ENCODE measurements around the gene INTS14.
"Not testable (repeated sequence)": the region's sequence is repeated elsewhere in the genome, so short reads cannot be mapped to it uniquely, and the experiment has no call there.

The INTS14 gene

DNA sequence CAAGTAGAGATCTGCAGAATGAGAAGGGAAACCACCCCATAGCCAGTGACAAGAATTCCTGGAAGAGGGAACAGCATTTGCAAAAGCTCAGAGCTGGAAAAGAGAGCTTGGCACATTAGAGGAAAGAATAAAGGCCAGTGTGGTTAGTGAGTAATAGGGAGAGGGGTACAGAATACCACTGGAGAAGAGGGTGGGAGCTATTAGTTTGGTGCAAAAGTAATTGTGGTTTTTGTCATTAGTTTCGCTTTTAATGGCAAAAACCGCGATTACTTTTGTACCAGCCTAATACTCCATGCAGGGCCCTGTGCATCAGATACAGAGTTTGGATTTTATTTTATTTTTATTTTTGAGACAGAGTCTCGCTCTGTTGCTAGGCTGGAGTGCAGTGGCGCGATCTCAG lies 20.6 kb upstream of the INTS14 start:
- DNase-seq (ENCODE audit: low read depth in 2 of 2): no peak

DNA sequence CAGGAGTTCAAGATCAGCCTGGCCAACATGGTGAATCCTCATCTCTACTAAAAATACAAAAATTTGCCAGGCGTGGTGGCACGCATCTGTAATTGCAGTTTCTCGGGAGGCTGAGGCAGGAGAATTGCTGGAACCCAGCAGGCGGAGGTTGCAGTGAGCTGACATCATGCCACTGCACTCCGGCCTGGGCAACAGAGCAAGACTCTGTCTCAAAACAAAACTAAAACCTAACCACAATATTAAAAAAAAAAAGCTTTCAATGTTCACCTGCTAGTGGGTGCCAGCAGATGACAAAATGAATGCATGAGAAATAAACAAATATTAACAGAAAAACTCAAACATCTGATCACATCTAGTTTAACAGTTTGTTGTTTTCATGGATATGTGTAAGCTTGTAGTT lies 19.8 kb upstream of the INTS14 start:
- DNase-seq (ENCODE audit: low read depth in 2 of 2): no peak

DNA sequence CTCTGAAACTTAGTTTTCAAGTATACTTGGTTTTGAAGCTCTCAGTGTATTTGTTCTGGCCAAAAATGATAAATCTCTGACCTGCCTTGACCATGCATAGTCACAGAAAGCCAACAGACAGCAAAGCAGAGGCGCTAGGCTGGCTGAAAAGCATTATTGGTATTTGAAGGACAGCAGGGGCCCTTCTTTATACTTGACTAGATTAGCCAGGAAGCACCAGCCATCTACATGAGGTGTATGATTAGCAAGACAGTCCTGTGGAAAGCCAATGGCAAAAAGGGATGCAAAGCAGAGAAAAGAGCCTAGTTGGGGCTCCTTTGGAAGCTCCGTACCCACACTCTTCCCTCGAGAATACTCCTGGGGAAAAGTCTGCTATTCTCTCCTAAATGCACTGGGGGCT lies 18.6 kb upstream of the INTS14 start:
- DNase-seq (ENCODE audit: low read depth in 2 of 2): no peak

DNA sequence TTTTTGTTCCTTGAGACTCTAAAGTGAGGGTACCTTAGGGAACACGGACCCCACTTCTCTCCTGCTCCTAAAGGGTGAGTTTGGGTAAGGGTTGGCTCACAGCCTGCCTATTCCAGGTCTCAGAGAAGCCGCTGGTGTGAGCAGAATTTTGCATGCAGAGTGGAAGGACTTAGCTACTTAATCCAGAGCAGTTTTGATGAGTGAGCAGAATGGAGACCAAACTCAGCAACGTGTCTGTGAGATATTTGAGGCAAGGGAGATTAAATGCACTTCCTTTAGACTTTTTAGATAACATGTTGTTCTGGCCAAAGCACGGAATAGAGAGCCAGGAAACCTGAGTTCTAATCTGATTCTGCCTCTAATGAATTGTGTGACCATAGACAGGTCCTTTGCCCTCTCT lies 15.9 kb upstream of the INTS14 start:
- no peak for DNase-seq (ENCODE audit: low read depth in 2 of 2)

DNA sequence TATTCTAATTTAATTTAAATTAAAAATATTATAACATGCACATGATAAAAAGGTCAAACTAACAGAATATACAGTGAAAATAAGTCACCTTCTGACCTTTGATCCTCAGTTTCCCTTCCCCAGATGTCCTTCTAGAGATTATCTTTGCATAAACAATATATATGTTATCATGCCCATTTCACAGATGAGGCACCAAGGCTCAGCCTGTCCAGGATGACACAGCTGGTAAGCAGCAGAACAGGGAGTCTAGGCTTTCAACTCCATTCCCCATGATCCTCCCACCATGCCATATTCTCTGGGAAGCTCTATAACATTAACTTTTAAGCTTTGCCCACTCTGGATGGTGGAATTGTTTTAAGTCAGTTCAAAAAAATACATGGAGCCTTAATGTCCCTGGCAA lies 12.2 kb upstream of the INTS14 start:
- no peak for DNase-seq (ENCODE audit: low read depth in 2 of 2)

DNA sequence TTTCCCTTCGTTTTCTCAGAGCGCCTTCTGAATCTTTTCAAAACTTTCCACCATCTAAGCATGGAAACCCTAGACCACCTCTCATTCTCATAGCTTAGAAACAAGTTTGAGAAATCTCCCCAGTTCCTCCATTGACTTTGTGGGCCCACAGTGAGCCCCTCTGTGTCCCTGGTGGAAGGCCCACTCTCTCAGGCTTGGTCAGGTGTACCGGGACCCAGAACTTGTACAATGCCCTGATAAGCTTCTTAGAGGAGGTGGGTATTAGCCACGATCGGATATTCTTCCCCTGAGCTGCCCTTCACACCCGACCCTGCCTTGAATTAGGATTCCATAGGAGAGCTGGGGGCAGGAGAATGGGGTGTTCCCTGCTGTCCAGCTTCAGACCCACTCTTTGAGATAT lies 10.7 kb upstream of the INTS14 start, which contains the start of gene SLC24A1:
Gene SLC24A1, plus strand, starts transcription at position 301 of the 400 bp plus-strand sequence. CDS start 2,143 bp downstream, outside the sequence.
- DNase-seq (ENCODE audit: low read depth in 2 of 2): no peak

DNA sequence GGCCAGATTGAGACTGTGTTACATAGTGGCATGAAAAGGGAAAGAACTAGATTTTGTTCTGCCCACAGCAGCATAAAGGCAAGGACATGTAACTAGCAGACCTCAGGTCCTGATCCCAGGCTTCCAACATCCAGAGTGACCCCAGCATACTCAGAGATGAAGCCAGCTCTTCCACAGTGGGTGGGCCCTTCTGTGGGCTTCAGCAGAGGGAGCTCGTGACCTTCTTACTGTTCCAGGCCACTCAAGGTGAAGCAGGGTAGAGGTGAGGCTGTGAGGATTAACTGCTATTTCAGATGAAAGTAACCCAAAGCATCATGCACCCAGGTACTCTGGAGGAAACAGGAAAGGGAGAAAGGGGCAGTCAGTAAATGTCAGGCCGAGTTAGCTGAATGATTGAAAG lies 9.9 kb upstream of the INTS14 start:
- DNase-seq (ENCODE audit: low read depth in 2 of 2): no peak

DNA sequence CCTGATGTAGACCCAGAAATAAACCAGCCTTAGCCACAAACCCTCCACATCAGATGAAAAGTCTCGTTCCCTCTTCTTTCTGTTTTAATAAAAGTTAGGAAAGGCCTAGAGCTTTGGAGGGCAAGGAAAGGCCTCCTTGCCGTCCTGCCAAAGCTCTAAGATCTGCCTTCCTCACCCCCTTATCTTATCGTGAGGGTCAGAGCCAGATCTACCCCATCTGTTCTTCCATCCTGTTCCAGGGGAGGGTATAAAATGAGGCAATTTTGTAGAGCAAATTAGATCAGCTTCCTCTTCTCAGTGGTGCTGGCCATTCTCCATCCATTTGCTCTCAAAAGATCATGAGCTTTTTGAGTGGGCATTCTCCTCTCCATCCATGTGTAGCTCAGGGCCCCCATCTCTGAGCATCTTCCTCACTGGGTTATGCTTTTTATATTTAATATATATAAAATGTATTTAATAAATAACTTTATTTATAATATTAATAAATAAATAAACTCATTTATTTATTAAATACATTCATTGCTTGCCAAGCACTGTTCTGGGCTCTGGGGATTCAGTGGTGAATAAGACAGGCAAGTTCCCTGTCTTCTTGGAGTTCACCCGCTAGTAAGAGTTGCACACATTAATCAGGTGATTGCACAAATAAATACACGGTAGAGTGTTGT lies 8.8 kb upstream of the INTS14 start:
- DNase-seq (ENCODE audit: low read depth in 2 of 2): no peak

DNA sequence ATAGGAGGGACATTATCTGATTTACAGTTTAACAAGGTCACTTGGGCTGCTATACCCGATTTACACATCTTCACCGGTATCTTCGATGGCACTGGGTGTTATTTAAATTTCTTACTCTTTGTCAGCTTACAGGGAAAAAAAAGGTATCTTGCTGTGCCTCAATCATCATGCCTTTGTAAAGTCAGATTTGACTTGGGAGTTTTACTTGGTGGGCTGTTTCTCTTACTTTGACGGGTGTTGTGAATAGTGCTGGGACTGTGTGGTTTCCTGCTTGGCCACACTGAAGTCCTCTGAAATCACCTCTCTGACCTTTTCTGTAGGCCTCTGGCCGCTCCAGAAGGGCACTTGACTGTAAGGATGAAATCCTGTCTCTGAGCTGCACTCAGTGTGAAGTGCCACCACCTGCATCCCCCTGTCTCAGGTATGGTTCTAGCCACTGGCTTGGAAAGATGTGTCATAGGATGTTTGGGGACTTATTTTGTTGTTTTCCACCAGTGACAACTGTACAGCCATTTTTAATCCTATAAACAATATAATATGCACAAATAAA lies 7.7 kb upstream of the INTS14 start:
- no peak for DNase-seq (ENCODE audit: low read depth in 2 of 2)

DNA sequence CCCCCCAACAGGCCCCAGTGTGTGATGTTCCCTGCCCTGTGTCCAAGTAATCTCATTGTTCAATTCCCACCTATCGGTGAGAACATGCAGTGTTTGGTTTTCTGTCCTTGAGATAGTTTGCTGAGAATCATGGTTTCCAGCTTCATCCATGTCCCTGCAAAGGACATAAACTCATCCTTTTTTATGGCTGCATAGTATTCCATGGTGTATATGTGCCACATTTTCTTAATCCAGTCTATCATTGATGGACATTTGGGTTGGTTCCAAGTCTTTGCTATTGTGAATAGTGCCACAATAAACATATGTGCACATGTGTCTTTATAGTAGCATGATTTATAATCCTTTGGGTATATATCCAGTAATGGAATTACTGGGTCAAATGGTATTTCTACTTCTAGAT lies 5.0 kb upstream of the INTS14 start:
- not testable (repeated sequence) for DNase-seq (ENCODE audit: low read depth in 2 of 2)

DNA sequence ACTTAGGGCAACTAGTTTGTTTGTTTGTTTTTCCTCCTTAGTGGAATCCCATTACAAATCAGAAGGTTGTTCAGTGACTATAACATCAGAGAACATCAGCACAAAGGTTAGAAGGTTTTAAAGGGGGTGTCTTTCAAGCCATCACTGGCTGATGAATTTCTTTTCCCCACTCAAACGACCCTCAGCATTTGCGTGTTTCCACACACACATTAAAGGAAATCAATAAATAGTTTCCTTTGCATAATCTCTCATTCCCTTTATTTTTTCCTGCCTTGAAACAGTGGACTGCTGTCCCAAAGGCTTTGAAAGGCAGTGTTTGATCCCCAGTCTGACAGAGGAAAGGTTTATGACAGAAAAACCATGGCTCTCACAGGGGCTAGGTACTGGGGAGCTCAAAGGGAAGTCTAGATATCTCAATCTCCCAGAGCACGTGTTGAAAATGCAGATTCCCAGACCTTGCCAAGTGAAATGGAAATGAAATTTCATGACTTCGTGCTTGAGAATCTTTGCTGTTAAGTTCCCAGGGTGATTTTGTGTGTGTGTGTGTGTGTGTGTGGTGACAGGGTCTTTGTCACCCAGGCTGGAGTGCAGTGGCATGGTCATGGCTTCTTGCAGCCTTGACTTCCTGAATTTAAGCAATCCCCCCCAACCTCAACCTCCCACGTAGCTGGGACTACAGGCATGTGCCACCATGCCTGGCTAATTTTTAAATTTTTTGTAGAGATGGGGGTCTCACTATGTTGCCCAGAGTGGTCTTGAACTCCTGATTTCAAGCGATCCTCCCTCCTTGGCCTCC lies 2.2 kb upstream of the INTS14 start:
- DNase-seq (ENCODE audit: low read depth in 2 of 2): no peak

DNA sequence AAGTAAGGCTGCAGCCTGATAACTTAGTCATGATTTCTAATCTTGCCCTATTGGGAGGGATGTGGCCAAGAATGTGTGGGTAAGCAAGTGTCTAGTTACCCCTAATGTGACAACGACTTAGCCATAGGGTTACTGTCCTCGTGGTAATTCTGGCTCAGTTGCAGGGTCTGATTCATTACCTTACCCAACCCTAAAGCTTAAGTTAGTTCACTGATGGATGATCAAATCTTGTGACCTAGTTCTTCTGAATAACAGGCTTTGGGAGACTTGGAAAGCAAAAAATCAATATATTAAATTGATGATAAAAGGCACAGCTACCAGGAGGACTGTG lies 1.6 kb upstream of the INTS14 start:
- no peak for DNase-seq (ENCODE audit: low read depth in 2 of 2)

DNA sequence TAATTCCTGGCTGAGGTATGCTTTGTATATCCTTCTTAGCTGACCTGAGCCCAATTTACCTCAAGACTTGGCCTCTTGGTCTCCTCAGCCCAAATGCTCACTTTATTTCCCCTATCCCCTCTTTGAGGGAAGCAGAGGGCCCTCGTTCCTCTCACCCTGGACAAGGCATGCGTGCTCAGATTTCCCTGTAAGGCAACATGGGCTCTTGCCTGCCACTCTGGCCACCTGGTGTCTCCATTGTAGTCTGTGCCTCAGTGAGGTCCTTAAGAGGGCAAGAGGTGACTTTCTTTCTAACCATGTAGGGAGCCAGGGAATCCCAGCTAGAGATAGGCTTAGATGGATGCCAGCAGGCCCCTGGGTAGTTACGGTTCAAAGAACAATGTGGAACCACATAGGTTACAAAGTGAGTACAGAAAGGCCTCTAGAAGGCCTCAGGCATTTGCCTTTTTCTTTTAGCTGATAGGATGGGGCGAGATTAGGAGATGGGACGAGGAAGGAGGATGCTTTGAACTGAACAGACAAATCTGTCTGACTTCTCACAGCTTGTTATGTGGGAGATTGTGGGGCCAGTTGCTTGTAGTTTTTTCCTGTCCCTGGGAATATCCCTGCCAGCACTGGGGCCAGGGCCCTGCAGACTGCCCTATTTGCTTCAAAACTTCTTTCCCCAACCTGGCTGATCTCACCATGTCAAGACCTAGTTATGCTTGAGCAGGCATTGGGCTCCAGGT lies 1.1 kb upstream of the INTS14 start:
- no peak for DNase-seq (ENCODE audit: low read depth in 2 of 2)

DNA sequence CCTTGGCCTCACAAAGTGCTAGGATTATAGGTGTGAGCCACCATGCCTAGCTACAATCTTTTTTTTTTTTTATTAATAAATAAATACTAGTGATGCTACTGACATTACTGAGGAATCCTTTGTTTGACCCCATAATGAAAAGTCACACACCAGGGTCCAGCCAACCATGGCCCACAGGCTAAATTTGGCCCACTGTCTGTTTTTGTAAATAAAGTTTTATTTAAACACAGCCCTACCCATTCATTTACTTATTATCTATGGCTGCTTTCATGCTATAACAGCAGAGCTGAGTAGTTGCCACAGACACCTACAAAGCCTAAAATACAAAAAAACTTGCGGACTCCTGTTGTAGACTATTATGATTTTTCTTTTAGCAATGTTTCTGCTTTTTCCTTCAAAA lies 7.4 kb downstream of the INTS14 start:
- DNase-seq (ENCODE audit: low read depth in 2 of 2): no peak

DNA sequence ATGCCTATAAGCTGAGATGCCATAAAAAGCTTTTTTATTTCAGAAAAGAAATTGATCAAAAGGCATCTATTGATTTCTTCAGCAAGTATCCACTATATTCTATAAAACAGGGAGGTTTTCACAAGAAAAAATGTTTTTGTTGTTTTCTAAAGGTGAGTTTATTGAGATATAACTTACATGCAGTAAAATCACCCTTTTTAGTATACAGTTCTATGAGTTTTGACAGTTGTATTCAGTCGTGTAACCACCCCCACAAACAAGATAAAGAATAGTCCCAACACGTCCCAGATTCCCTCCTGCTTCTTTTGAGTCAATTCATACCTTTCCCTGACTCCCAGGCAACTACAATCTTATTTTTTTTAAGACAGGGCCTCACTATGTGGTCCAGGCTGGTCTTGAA lies 7.8 kb downstream of the INTS14 start:
- no peak for DNase-seq (ENCODE audit: low read depth in 2 of 2)

DNA sequence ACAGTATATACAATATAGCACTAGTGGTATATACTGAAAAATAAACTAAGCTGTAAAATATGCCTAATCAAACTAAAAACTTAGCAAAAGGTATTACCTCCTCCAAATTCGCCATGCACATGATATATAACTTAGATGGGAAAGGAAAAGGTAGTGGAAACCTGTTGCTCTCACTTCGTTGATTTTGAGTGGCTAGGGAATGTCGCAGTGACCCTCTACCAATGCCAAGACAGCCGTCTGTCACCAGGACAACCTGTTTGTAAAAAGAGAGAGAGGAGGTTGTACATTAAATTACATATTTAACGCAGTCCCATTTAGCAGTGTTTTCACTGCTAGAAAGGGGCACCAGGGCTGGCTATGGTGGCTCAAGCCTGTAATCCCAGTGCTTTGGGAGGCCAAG lies 11.3 kb downstream of the INTS14 start:
- no peak for DNase-seq (ENCODE audit: low read depth in 2 of 2)

DNA sequence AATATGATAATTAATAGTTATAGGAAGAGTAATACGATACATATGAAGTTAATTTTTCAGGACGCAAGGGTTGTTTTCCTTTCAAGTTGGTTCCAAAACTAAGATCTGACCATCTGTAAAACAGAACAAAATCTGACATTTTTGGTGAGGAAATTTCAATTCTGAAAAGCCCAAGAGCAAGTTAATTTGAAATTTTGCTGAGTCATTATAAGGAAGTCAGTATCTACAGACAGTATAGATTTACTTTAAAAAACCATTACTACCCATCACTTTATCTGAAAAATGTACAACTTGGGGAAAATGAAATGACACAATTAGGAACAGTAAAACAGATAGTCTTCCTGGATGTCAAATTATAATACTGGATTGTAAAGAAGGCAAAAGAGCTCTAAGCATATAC lies 12.5 kb downstream of the INTS14 start:
- no peak for DNase-seq (ENCODE audit: low read depth in 2 of 2)

DNA sequence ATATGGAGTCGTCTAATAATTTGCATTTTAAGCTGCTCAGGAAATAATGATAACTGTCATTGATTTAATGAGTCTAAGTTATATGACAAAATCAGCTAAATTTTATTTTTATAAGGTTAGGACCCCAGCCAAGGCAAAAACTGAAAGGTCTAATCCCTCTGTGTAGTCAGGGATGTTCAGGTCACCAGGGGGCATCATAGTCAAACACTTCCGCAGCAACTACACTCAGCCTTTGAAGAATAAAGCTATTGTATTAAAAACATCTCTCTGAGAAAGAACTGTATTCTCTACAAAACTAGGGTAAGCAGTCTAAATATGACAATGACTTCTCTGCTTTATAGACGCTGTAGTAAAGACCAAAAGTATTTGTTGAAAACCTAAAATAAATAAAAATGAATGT lies 15.0 kb downstream of the INTS14 start:
- DNase-seq (ENCODE audit: low read depth in 2 of 2): no peak

DNA sequence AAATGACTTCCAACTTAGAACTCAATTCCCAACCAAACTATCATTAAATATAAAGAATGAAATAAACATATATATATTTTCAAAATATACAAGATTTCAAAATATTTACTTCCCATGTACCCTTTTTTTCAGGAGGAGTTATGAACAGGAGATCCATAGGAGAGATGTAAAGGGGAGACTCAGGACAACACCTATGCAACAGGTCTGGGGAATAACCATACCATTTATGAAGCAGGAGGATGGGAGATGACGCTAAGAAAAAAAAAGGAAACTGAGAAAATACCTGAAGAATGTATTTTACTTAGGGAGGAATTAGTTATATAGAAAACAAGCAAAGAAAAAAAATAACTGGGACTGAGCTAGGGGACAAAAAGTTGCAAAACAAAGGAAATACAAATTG lies 23.8 kb downstream of the INTS14 start:
- DNase-seq (ENCODE audit: low read depth in 2 of 2): no peak

DNA sequence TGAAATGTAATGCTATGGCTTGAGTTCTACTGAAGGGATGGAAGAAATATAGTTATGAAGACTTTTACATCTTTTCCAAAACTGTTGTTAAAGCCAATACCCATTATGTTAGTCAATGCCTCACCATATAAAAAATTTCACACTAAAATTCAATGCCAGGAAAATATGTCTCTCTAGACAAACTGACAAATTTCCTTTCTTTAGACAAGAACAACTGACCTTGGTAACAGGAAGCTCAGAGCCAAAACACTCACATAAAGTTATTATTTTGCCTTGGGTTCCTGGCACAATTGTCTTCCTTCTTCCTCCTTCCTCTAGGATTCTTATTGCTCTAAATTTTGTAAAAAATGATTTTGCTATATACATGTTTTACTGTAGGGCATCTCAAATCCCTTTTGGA lies 26.7 kb downstream of the INTS14 start:
- DNase-seq (ENCODE audit: low read depth in 2 of 2): no peak

DNA sequence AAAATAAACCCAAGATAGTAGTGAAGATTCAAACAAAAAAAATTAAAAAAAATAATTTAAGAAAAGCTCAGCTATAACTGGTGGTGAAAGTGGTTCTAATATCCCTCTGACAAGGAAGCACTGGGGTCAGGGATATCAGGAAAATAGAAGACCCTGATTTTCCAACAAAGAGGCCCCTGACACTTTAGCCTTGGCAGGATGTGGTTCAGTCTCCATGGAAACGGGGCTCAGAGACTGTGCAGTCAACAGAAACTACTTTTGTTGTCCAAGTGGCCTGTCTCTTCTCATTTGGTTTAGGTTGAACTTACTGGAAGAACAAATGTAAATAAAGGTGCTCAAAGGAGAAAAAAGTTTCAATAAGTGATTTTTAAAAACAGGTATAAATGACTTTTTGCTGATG lies 27.2 kb downstream of the INTS14 start:
- no peak for DNase-seq (ENCODE audit: low read depth in 2 of 2)

DNA sequence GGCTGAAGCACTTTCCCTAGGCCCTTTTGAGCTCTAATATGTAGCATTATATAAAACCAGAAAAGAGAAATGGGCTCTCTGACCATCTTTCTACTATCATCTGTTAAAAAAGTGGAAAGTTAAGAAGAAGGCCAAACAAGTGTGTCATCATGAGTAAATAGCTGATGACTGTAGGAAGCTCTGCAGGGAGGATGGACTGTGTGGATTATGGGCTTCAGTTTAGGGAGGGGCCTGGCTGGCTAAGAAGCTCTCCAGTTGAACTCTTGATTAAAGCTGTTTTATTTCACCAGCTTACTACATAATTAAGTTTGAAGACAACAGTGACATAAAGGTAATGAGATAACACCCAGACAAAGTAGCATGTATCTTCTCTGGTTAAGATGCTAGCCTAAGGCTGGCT lies 30.6 kb downstream of the INTS14 start:
- no peak for DNase-seq (ENCODE audit: low read depth in 2 of 2)

DNA sequence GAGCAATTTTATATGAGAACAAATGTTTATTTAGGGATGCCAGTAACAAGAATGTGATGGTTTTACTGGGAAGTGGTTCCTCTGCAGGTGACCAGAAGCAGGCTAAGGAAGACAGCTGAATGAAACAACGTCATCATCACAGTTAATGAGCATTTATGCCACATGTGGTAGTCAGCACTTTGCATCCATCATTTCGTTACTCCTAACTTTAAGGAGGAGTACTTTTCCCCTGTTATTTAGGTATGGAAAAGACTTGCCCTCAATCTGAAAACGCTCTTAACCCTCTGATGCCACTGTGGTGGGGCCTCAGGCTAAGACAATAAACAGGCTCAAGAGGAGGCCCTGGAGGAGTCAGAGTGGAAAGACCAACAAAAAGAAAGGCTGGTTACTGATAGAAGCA lies 31.2 kb downstream of the INTS14 start:
- no peak for DNase-seq (ENCODE audit: low read depth in 2 of 2)

Measured in stimulated activated CD4-positive, alpha-beta T cell treated with anti-CD3 and anti-CD28 coated beads, Interleukin-15, amount 100 ng/mL, for 48 hours (primary cell).